ENCODE data around the gene CLNS1A. TPM values are rescaled to one million over a fixed set of nuclear protein-coding genes. Genes with fewer than 3 reads are reported as not detected.
A peak's percentile ranks its signal among the peaks of the same experiment; 100 is the strongest.
"Not testable (repeated sequence)": the region's sequence is repeated elsewhere in the genome, so short reads cannot be mapped to it uniquely, and the experiment has no call there.

Gene CLNS1A
- polyA plus RNA-seq, 1 donor, result 165 TPM

DNA sequence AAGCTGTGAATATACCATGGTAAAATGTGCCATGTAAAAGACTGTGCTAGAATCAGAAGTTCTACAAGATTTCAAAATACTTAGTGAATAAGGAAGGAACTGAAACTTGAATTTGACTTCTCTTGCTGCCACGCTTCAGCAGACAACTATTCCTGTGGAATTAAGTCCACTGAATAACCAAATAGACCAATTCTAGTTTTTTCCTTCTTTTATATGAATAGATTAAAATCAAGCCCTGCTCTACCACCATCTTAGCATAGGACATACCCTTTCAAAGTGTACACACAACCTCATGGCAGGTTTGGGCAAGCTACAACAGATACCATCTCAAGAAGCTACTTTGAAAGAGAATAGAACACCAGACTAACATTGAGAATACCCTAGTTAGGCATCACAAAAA, 23.4 kb upstream of the CLNS1A start:
- Histone ChIP-seq H3K36me3 (ENCODE audit: control insufficient read depth, insufficient read depth, low read length) (no peaks in the 10 kb centered on the region), H3K27me3 (ENCODE audit: control insufficient read depth, insufficient read depth, low read length) (no peaks in the 10 kb centered on the region), H3K27ac (ENCODE audit: low read length) (no peak overlapping the region), H3K4me3 (ENCODE audit: low read length) (no peak overlapping the region), H3K4me1 (ENCODE audit: control insufficient read depth, insufficient read depth, low read length) (peaks cover 8% of the 10 kb centered on the region), H3K9me3 (ENCODE audit: control insufficient read depth, low read depth, low read length) (no peaks in the 10 kb centered on the region)
- DNase-seq, result no peak
- no CpG with 5 or more reads among the region's 1 CpG for WGBS (ENCODE audit: insufficient coverage, low lambda C conversion rate)

- Histone ChIP-seq H3K27ac (ENCODE audit: low read length) (no peak overlapping the region), H3K36me3 (ENCODE audit: control insufficient read depth, insufficient read depth, low read length) (no peaks in the 10 kb centered on the region), H3K27me3 (ENCODE audit: control insufficient read depth, insufficient read depth, low read length) (no peaks in the 10 kb centered on the region), H3K4me3 (ENCODE audit: low read length) (no peak overlapping the region), H3K9me3 (ENCODE audit: control insufficient read depth, low read depth, low read length) (no peaks in the 10 kb centered on the region), H3K4me1 (ENCODE audit: control insufficient read depth, insufficient read depth, low read length) (no peaks in the 10 kb centered on the region)
- WGBS (ENCODE audit: insufficient coverage, low lambda C conversion rate), result 59% methylated on average over 3 of the region's 4 CpGs
- no peak for DNase-seq
Measured at GRCh38 chr11:77658213-77659013, 20.8 kb upstream of the CLNS1A start.

DNA sequence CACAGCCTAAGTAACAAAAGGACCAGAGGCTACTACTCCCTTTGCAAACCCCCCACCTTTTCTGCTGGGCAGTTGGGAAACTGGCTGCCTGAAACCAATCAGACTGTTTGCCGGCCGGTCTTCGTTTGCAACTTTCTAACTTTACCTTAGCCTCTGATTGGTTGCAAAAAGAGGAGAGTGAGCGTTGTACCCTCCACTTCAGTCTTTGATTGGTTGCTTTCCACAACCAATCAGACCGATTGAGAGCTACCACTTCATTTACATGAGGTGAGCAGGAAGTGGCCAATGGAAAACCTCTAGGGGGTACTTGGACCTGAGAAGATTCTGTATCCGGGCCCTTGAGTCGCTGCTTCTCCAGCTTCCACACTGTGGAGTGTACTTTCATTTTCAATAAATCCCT, 18.8 kb upstream of the CLNS1A start:
- Histone ChIP-seq H3K4me3 (ENCODE audit: low read length) (no peak overlapping the region), H3K36me3 (ENCODE audit: control insufficient read depth, insufficient read depth, low read length) (no peaks in the 10 kb centered on the region), H3K9me3 (ENCODE audit: control insufficient read depth, low read depth, low read length) (no peaks in the 10 kb centered on the region), H3K27ac (ENCODE audit: low read length) (no peak overlapping the region), H3K27me3 (ENCODE audit: control insufficient read depth, insufficient read depth, low read length) (no peaks in the 10 kb centered on the region), H3K4me1 (ENCODE audit: control insufficient read depth, insufficient read depth, low read length) (no peaks in the 10 kb centered on the region)
- 100% methylated on average over 1 of the region's 7 CpGs for WGBS (ENCODE audit: insufficient coverage, low lambda C conversion rate)
- no peak for DNase-seq

DNA sequence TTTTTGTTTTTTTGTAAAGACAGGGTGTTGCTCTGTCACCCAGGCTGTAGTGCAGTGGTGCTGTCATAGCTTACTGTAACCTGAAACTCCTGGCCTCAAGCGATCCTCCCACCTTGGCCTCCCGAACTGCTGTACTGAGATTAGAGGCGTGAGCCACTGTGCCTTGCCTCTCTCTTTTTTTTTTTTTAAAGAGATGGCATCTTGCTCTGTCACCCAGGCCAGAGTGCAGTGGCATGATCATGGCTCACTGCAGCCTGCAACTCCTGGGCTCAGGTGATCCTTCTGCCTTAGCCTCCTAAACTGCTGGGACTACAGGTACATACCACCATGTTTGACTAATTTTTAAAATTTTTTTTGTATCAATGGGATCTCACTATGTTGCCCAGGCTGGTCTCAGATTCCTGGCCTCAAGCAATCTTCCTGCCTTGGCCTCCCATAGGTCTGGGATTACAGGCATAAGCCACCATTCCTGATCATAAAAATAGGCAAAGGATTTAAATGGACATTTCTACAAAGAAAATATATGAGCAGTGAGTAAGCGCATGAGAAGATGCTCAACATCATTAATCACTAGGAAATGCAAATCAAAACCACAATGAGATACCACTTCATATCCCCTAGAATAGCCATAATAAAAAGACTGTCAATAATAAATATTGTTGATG, 17.3 kb upstream of the CLNS1A start:
- Histone ChIP-seq H3K4me3 (ENCODE audit: low read length) (no peak overlapping the region), H3K9me3 (ENCODE audit: control insufficient read depth, low read depth, low read length) (no peaks in the 10 kb centered on the region), H3K4me1 (ENCODE audit: control insufficient read depth, insufficient read depth, low read length) (peaks cover 2% of the 10 kb centered on the region), H3K36me3 (ENCODE audit: control insufficient read depth, insufficient read depth, low read length) (no peaks in the 10 kb centered on the region), H3K27me3 (ENCODE audit: control insufficient read depth, insufficient read depth, low read length) (no peaks in the 10 kb centered on the region), H3K27ac (ENCODE audit: low read length) (no peak overlapping the region)
- WGBS (ENCODE audit: insufficient coverage, low lambda C conversion rate), result 80% methylated on average over 1 of the region's 4 CpGs
- DNase-seq, result no peak

GRCh38 chr11:77650123-77650522, 12.5 kb upstream of the CLNS1A start:
- Histone ChIP-seq H3K4me3 (ENCODE audit: low read length) (no peak overlapping the region), H3K36me3 (ENCODE audit: control insufficient read depth, insufficient read depth, low read length) (no peaks in the 10 kb centered on the region), H3K4me1 (ENCODE audit: control insufficient read depth, insufficient read depth, low read length) (peaks cover 9% of the 10 kb centered on the region), H3K9me3 (ENCODE audit: control insufficient read depth, low read depth, low read length) (no peaks in the 10 kb centered on the region), H3K27me3 (ENCODE audit: control insufficient read depth, insufficient read depth, low read length) (no peaks in the 10 kb centered on the region), H3K27ac (ENCODE audit: low read length) (peak overlapping the region; percentile 3)
- DNase-seq, result peak; percentile 47 to 69
- WGBS (ENCODE audit: insufficient coverage, low lambda C conversion rate), result 40% methylated on average over 1 of the region's 3 CpGs

- H3K9me3 ChIP-seq (ENCODE audit: control insufficient read depth, low read depth, low read length), result no peaks in the 10 kb centered on the region
- no peaks in the 10 kb centered on the region for H3K36me3 ChIP-seq (ENCODE audit: control insufficient read depth, insufficient read depth, low read length)
- WGBS (ENCODE audit: insufficient coverage, low lambda C conversion rate), result 0% methylated on average over 1 of the region's 3 CpGs
- H3K4me3 ChIP-seq (ENCODE audit: low read length), result no peak overlapping the region
- peaks cover 9% of the 10 kb centered on the region for H3K4me1 ChIP-seq (ENCODE audit: control insufficient read depth, insufficient read depth, low read length)
- no peaks in the 10 kb centered on the region for H3K27me3 ChIP-seq (ENCODE audit: control insufficient read depth, insufficient read depth, low read length)
- DNase-seq, result no peak
- no peak overlapping the region for H3K27ac ChIP-seq (ENCODE audit: low read length)
Measured at GRCh38 chr11:77647654-77648305, 10.2 kb upstream of the CLNS1A start.

- no peak overlapping the region for H3K27ac ChIP-seq (ENCODE audit: low read length)
- H3K4me1 ChIP-seq (ENCODE audit: control insufficient read depth, insufficient read depth, low read length), result peaks cover 6% of the 10 kb centered on the region
- no peaks in the 10 kb centered on the region for H3K27me3 ChIP-seq (ENCODE audit: control insufficient read depth, insufficient read depth, low read length)
- H3K4me3 ChIP-seq (ENCODE audit: low read length), result no peak overlapping the region
- no peaks in the 10 kb centered on the region for H3K36me3 ChIP-seq (ENCODE audit: control insufficient read depth, insufficient read depth, low read length)
- DNase-seq, result no peak
- WGBS (ENCODE audit: insufficient coverage, low lambda C conversion rate), result no CpG with 5 or more reads among the region's 1 CpG
- H3K9me3 ChIP-seq (ENCODE audit: control insufficient read depth, low read depth, low read length), result no peaks in the 10 kb centered on the region
Measured at GRCh38 chr11:77644887-77645286, 7.3 kb upstream of the CLNS1A start.

DNA sequence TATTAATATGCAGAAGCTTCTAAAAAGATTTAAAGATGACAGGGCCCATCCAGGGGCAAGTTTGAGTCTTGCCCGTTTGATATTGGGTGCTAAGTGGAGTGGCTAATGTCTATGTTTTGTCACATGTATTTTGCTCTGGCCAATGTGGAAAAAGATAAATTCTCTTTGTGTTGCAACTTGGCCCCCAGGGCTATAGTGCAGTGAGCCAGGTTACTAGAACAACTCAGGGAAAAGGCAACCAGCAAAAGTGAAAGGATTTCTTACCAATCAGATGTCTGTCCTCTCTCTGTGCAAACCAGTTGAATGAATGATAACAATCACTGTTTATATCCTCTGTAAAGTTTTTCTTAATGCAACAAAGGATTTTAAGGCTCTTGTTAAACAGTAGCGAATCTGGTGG, 4.6 kb upstream of the CLNS1A start:
- Histone ChIP-seq H3K9me3 (ENCODE audit: control insufficient read depth, low read depth, low read length) (peaks cover 5% of the 10 kb centered on the region), H3K27me3 (ENCODE audit: control insufficient read depth, insufficient read depth, low read length) (no peaks in the 10 kb centered on the region), H3K4me1 (ENCODE audit: control insufficient read depth, insufficient read depth, low read length) (peaks cover 4% of the 10 kb centered on the region), H3K36me3 (ENCODE audit: control insufficient read depth, insufficient read depth, low read length) (no peaks in the 10 kb centered on the region), H3K27ac (ENCODE audit: low read length) (no peak overlapping the region), H3K4me3 (ENCODE audit: low read length) (no peak overlapping the region)
- peak in 1 of 2 donors; percentile 30 for DNase-seq
- no CpG with 5 or more reads among the region's 2 CpGs for WGBS (ENCODE audit: insufficient coverage, low lambda C conversion rate)

DNA sequence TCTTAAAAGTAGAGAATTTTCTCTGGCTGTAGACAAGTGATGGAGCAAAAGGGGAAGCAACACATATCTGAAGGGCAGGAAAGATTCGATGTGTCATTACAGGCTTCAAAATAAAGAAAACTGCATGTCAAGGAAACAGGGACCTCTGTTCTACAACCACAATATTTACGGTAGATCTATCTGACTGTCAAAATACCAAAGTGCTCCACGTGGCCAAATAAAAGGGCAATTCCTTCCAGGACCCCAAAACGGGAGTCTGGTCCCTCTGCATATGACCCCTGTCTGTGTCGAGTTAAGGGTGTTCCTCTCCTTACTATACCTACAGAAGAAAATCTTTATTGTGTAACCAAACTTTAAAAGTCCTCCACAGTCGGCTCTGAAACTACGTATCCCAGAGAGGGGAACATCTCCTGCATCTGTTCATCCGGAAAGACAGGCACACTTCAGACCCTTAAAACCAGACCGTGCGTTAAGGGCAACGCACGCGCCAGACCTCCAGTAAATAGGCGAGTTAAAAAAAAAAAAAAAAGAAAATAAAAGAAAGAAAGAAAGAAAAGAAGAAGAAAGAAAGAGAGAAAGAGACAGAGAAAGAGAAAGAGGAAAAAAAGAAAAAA, 756 bp downstream of the CLNS1A start:
- H3K4me3 ChIP-seq (ENCODE audit: low read length), result peak overlapping the region; percentile 95
- 0% methylated on average over 8 of the region's 14 CpGs for WGBS (ENCODE audit: insufficient coverage, low lambda C conversion rate)
- H3K27me3 ChIP-seq (ENCODE audit: control insufficient read depth, insufficient read depth, low read length), result no peaks in the 10 kb centered on the region
- H3K9me3 ChIP-seq (ENCODE audit: control insufficient read depth, low read depth, low read length), result peaks cover 5% of the 10 kb centered on the region
- H3K4me1 ChIP-seq (ENCODE audit: control insufficient read depth, insufficient read depth, low read length), result peaks cover 7% of the 10 kb centered on the region
- peaks cover 2% of the 10 kb centered on the region for H3K36me3 ChIP-seq (ENCODE audit: control insufficient read depth, insufficient read depth, low read length)
- DNase-seq, result no peak
- H3K27ac ChIP-seq (ENCODE audit: low read length), result peak overlapping the region; percentile 82

- not testable (repeated sequence) for H3K4me3 ChIP-seq (ENCODE audit: low read length); DNase-seq; H3K27me3 ChIP-seq (ENCODE audit: control insufficient read depth, insufficient read depth, low read length); H3K9me3 ChIP-seq (ENCODE audit: control insufficient read depth, low read depth, low read length); H3K36me3 ChIP-seq (ENCODE audit: control insufficient read depth, insufficient read depth, low read length); H3K4me1 ChIP-seq (ENCODE audit: control insufficient read depth, insufficient read depth, low read length); H3K27ac ChIP-seq (ENCODE audit: low read length)
- WGBS (ENCODE audit: insufficient coverage, low lambda C conversion rate), result no CpG with 5 or more reads among the region's 5 CpGs
Measured at GRCh38 chr11:77633926-77634325, 3.7 kb downstream of the CLNS1A start.

Measured in large intestine (tissue), 3 donors.